GM12872 (cell line): Measurements from ENCODE around the gene CD101.
A peak's percentile ranks its signal among the peaks of the same experiment; 100 is the strongest.

Experiments used
- TF ChIP-seq, protein P1 (sequence below): IDR thresholded peaks from 3 replicates; pipeline ENCODE4 v1.5.1; 2011; ENCODE audit warnings: low read depth, mild to moderate bottlenecking, low read length, moderate library complexity; ENCODE audit not compliant: insufficient read depth

The CD101 gene

DNA sequence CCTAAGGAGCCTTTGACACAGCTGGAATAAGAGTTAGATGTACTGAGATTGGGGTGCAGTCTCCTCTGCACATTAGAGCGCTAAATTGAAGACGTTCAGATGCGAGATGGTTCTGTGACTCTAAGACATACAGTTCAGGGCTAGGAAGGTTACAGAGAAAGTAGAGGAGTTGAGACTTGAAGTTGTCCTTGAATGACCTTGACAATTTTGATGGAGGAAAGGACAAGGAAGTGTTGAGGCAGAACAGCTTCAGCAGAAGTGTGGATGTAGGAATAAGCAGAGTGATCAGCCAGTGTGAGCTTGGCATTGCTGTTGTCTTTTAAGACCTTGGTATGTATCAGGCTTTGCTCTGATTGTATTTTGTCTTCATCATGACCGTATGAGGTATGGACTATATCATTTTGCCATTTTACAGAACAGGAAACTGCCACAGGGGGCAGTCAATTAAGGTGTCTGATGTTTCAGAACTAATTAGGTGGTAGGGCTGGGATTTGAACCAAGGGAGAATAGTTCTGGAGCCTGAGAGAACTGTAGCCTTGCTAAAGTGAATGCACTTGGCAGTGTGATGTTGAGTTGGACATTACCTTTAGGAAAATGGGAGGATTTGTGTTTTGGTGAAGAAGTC lies 67.8 kb downstream of the CD101 start:
- TF ChIP-seq, protein P1, sequence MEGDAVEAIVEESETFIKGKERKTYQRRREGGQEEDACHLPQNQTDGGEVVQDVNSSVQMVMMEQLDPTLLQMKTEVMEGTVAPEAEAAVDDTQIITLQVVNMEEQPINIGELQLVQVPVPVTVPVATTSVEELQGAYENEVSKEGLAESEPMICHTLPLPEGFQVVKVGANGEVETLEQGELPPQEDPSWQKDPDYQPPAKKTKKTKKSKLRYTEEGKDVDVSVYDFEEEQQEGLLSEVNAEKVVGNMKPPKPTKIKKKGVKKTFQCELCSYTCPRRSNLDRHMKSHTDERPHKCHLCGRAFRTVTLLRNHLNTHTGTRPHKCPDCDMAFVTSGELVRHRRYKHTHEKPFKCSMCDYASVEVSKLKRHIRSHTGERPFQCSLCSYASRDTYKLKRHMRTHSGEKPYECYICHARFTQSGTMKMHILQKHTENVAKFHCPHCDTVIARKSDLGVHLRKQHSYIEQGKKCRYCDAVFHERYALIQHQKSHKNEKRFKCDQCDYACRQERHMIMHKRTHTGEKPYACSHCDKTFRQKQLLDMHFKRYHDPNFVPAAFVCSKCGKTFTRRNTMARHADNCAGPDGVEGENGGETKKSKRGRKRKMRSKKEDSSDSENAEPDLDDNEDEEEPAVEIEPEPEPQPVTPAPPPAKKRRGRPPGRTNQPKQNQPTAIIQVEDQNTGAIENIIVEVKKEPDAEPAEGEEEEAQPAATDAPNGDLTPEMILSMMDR, result peak; percentile 20; the same call in 1 of the 3 replicates

DNA sequence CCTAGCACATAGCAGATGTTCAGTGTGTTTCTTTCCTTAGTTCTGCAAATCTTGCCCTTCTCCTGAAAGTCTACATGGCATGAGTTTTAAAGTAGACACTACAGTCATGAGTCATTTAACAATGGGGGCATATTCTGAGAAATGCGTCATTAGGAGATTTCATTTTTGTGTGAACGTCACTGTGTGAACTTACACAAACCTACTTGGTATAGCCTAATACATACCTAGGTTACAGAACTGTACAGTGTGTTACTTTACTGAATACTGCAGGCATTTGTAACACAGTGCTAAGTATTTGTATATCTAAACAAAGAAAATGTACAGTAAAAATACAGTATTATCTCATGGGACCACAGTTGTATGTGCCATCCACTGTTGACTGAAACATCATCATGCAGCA lies 68.6 kb downstream of the CD101 start:
- TF ChIP-seq, protein P1, result no peak

DNA sequence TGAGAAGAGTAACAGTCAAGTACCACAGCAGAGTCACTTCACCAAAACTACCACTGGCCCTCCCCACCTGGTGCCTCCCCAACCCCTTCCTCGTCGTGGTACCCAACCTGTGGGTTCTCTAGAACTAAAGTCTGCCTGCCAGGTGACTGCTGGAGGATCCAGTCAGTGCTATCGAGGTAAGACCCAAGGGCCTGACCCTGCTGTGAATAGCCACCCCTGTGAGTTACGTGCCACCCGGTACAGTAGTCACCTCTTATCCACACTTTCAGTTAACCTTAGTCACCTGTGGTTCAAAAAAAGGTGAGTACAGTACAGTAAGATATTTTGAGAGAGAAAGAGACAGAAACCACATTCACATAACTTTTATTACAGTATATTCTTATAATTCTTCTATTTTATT lies 75.1 kb downstream of the CD101 start:
- TF ChIP-seq, protein P1, result no peak

DNA sequence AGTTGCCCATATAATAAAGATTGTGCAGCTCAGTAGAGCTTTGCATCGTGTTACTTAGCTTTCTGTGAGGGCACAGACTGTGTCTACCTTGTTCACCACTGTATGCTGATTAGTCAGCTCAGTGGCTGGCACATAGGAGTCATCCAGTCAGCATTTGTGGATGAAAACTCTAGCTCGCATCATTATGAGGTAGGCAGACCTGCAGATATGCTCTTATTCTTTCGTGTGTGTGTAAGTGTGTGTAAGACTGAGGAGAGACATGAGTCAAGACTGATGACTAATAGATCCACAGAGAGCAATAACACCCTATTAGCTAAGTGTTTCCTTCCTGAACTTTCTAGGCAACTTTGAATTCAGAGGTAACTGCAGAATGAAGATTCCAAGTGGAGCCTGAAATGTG lies 75.7 kb downstream of the CD101 start:
- TF ChIP-seq, protein P1, result no peak

DNA sequence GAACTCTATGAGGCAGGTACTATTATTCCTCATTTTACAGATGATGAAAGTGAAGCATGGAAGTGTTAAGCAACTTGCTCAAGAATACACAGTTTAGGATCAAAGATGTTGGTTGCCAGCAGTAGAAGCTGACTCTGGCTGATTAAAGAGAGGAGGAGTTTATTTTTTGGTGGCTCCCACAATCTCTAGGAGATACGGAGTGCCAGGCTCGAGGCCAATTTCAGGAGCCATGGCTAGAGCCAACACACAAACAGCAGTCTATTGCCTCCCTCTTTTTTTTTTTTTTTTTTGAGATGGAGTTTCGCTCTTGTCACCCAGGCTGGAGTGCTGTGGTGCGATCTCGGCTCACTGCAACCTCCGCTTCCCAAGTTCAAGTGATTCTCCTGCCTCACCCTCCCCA lies 78.2 kb downstream of the CD101 start:
- TF ChIP-seq, protein P1, result no peak

- TF ChIP-seq, protein P1, result no peak
Measured at GRCh38 chr1:117084231-117084630, 82.7 kb downstream of the CD101 start.
